ENCODE measurements around the gene NRG2.

DNA sequence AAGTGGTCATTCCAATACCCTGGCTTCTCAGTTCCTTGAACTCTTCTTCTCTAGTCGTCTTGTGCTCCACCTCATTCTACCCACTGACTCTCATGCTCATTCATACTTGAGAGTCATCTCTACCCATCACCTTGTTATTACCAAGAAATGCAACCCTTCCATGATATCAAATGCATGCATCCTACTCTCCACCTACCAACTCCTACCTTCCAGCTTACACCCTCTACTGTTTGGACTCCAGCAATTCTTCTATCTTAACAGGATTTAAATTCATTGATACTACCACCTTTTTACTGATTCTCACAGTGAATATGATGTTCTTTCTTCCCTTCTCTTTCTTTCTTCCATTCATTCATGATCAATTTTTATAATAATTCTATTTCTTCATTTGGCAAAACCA is 30.7 kb downstream of the NRG2 start:
- TF ChIP-seq EP300 (IDR thresholded peaks at IDR 0.05) = no peak
- TF ChIP-seq, protein P1, sequence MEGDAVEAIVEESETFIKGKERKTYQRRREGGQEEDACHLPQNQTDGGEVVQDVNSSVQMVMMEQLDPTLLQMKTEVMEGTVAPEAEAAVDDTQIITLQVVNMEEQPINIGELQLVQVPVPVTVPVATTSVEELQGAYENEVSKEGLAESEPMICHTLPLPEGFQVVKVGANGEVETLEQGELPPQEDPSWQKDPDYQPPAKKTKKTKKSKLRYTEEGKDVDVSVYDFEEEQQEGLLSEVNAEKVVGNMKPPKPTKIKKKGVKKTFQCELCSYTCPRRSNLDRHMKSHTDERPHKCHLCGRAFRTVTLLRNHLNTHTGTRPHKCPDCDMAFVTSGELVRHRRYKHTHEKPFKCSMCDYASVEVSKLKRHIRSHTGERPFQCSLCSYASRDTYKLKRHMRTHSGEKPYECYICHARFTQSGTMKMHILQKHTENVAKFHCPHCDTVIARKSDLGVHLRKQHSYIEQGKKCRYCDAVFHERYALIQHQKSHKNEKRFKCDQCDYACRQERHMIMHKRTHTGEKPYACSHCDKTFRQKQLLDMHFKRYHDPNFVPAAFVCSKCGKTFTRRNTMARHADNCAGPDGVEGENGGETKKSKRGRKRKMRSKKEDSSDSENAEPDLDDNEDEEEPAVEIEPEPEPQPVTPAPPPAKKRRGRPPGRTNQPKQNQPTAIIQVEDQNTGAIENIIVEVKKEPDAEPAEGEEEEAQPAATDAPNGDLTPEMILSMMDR (IDR thresholded peaks at IDR 0.05) = no peak

Data from ovary (tissue), 3 donors.